H1 (cell line): ENCODE data around the gene SLIT3. TPM values are rescaled to one million over a fixed set of nuclear protein-coding genes. Genes with fewer than 3 reads are reported as not detected.

Experiments
- CTCF ChIA-PET: fragments of 300-600 bp; sonication (Branson Sonifier 250); formaldehyde crosslinking; loops from one replicate; lab custom pipeline; 2021; ENCODE audit not compliant: partially characterized antibody; lab: Charles Lee
- POLR2A ChIA-PET: fragments of 300-600 bp; sonication (Branson Sonifier 250); formaldehyde crosslinking; loops from one replicate; lab custom pipeline; 2021; ENCODE audit warnings: inconsistent platforms; ENCODE audit not compliant: partially characterized antibody; lab: Charles Lee
- DNase-seq, 2 experiments: peaks; one replicate each; pipeline versions ENCODE4 v3.0.0 to v3.0.0-alpha.2; 2010 to 2022; ENCODE audit warnings: low spot score in 2 of 2, low read depth in 1 of 2, mixed read lengths in 1 of 2
- FAIRE-seq: peaks from 2 replicates; lab custom pipeline; 2011; peaks lifted over from hg19 to GRCh38; lab: Jason Lieb, UNC
- H2AFZ ChIP-seq: 2 replicates; pipeline ENCODE4 v1.8.1; 2012; ENCODE audit warnings: low read length, inconsistent platforms
- H2AK5ac ChIP-seq: 2 replicates; pipeline ENCODE4 v1.6.1; 2013; ENCODE audit warnings: low read depth, low read length
- H2BK120ac ChIP-seq: replicated peaks from 2 replicates; pipeline ENCODE3; 2013; ENCODE audit warnings: low read depth, low read length, inconsistent platforms
- H2BK12ac ChIP-seq: 2 replicates; pipeline ENCODE4 v1.6.1; 2013; ENCODE audit warnings: low read depth, low read length
- H2BK15ac ChIP-seq: 2 replicates; pipeline ENCODE4 v1.6.1; 2013; ENCODE audit warnings: low read length
- H2BK20ac ChIP-seq: 2 replicates; pipeline ENCODE4 v1.6.1; 2013; ENCODE audit warnings: low read length
- H2BK5ac ChIP-seq: 2 replicates; pipeline ENCODE4 v1.6.1; 2013; ENCODE audit warnings: low read depth, low read length
- H3K14ac ChIP-seq: 2 replicates; pipeline ENCODE4 v1.6.1; 2013; ENCODE audit warnings: inconsistent platforms; ENCODE audit not compliant: insufficient read length
- H3K18ac ChIP-seq: 2 replicates; pipeline ENCODE4 v1.6.1; 2013; ENCODE audit warnings: low read length; ENCODE audit errors: extremely low read depth
- H3K23ac ChIP-seq: 2 replicates; pipeline ENCODE4 v1.6.1; 2013; ENCODE audit warnings: inconsistent platforms; ENCODE audit not compliant: insufficient read length
- H3K23me2 ChIP-seq: 2 replicates; pipeline ENCODE4 v1.6.1; 2013; ENCODE audit warnings: low read depth, low read length
- H3K27ac ChIP-seq: 2 replicates; pipeline ENCODE4 v1.6.1; 2011; ENCODE audit warnings: low read depth, low read length, inconsistent platforms
- H3K27me3 ChIP-seq, 4 experiments: replicated peaks in 1 of 4; 1 replicate in 1 of 4; 2 replicates in 3 of 4; pipeline versions ENCODE4 v1.6.1 to v1.8.1; 2011 to 2013; ENCODE audit warnings: low read length in 3 of 4, mild to moderate bottlenecking in 3 of 4, inconsistent platforms in 2 of 4, mixed read lengths in 2 of 4, moderate library complexity in 1 of 4; ENCODE audit not compliant: control insufficient read depth in 3 of 4, insufficient read depth in 3 of 4; ENCODE audit errors: extremely low read depth in 1 of 4
- H3K36me3 ChIP-seq, 4 experiments: 2 replicates each; pipeline versions ENCODE4 v1.6.1 to v1.8.1; 2011 to 2013; ENCODE audit warnings: mild to moderate bottlenecking in 4 of 4, low read length in 3 of 4, moderate library complexity in 2 of 4, control low read depth in 1 of 4, inconsistent platforms in 1 of 4; ENCODE audit not compliant: insufficient read depth in 4 of 4, control insufficient read depth in 2 of 4
- H3K4ac ChIP-seq: replicated peaks from 2 replicates; pipeline ENCODE3; 2013; ENCODE audit warnings: low read length, low read depth, mixed read lengths, inconsistent platforms; ENCODE audit not compliant: insufficient read length
- H3K4me1 ChIP-seq, 4 experiments: replicated peaks in 1 of 4; 1 replicate in 1 of 4; 2 replicates in 3 of 4; pipeline versions ENCODE4 v1.6.1 to v1.8.1; 2011 to 2013; ENCODE audit warnings: low read length in 3 of 4, inconsistent platforms in 2 of 4, mixed read lengths in 1 of 4; ENCODE audit not compliant: insufficient read depth in 4 of 4, control insufficient read depth in 3 of 4
- H3K4me2 ChIP-seq, 2 experiments: 2 replicates each; pipeline versions ENCODE4 v1.6.1 to v1.8.1; 2011 to 2013; ENCODE audit warnings: low read depth in 2 of 2, low read length in 2 of 2, control low read depth in 1 of 2, inconsistent platforms in 1 of 2, mild to moderate bottlenecking in 1 of 2; ENCODE audit not compliant: insufficient read depth in 1 of 2
- H3K4me3 ChIP-seq, 4 experiments: fragments of 200-600, 300-600 bp in 1 of 4; sonication (generic), shearing (Covaris generic), sonication (Bioruptor Twin) in 1 of 4; 2 replicates each; pipeline versions ENCODE4 v1.5.1 to v1.8.1; 2011 to 2016; ENCODE audit warnings: low read length in 4 of 4, low read depth in 3 of 4, control low read depth in 2 of 4, inconsistent platforms in 2 of 4, mild to moderate bottlenecking in 2 of 4, mixed read lengths in 1 of 4, moderate library complexity in 1 of 4; ENCODE audit not compliant: insufficient read depth in 2 of 4; ENCODE audit errors: extremely low read depth in 1 of 4
- H3K56ac ChIP-seq: replicated peaks from 2 replicates; pipeline ENCODE3; 2013; ENCODE audit warnings: low read depth, mild to moderate bottlenecking, mixed read lengths, low read length, inconsistent platforms; ENCODE audit not compliant: insufficient read length
- H3K79me1 ChIP-seq: 2 replicates; pipeline ENCODE4 v1.6.1; 2013; ENCODE audit warnings: low read depth, low read length, control low read depth
- H3K79me2 ChIP-seq, 2 experiments: 2 replicates each; pipeline versions ENCODE4 v1.6.1 to v1.8.1; 2012 to 2013; ENCODE audit warnings: low read length in 2 of 2, mild to moderate bottlenecking in 2 of 2, inconsistent platforms in 1 of 2; ENCODE audit not compliant: insufficient read depth in 2 of 2, control insufficient read depth in 1 of 2
- H3K9ac ChIP-seq, 4 experiments: replicated peaks in 1 of 4; 1 replicate in 1 of 4; 2 replicates in 3 of 4; pipeline versions ENCODE4 v1.6.1 to v1.8.1; 2011 to 2013; ENCODE audit warnings: low read depth in 3 of 4, low read length in 3 of 4, control low read depth in 2 of 4, mild to moderate bottlenecking in 2 of 4, moderate library complexity in 2 of 4, inconsistent platforms in 1 of 4; ENCODE audit errors: extremely low read depth in 1 of 4
- H3K9me3 ChIP-seq, 2 experiments: 2 replicates each; pipeline versions ENCODE4 v1.6.1 to v1.8.1; 2012 to 2013; ENCODE audit warnings: mild to moderate bottlenecking in 2 of 2, moderate library complexity in 2 of 2, control low read depth in 1 of 2, inconsistent platforms in 1 of 2, low read depth in 1 of 2, low read length in 1 of 2, mixed read lengths in 1 of 2; ENCODE audit not compliant: insufficient read depth in 2 of 2
- H4K20me1 ChIP-seq, 2 experiments: replicated peaks in 1 of 2; 2 replicates each; pipeline versions ENCODE3 to v1.8.1; 2011 to 2013; ENCODE audit warnings: inconsistent platforms in 2 of 2, low read length in 2 of 2, mild to moderate bottlenecking in 1 of 2; ENCODE audit not compliant: insufficient read depth in 2 of 2, control insufficient read depth in 1 of 2
- H4K5ac ChIP-seq: 2 replicates; pipeline ENCODE4 v1.6.1; 2013; ENCODE audit warnings: low read length, low read depth, mixed read lengths, inconsistent platforms; ENCODE audit not compliant: insufficient read length
- H4K8ac ChIP-seq: 2 replicates; pipeline ENCODE4 v1.8.0; 2013; ENCODE audit warnings: mild to moderate bottlenecking, moderate library complexity, low read length, inconsistent platforms; ENCODE audit not compliant: insufficient read depth; ENCODE audit errors: extremely low read depth
- H4K91ac ChIP-seq: replicated peaks from 2 replicates; pipeline ENCODE3; 2013; ENCODE audit warnings: low read length, mixed read lengths, inconsistent platforms; ENCODE audit not compliant: insufficient read length
- BCL11A ChIP-seq, 2 experiments: IDR thresholded peaks; one replicate each; pipeline ENCODE4 v1.6.1; 2011; ENCODE audit warnings: low read depth in 2 of 2, low read length in 2 of 2, mild to moderate bottlenecking in 2 of 2
- EGR1 ChIP-seq: IDR thresholded peaks from 2 replicates; pipeline ENCODE4 v1.6.1; 2011; ENCODE audit warnings: low read depth, low read length, borderline replicate concordance
- TBP ChIP-seq: IDR thresholded peaks from 2 replicates; pipeline ENCODE4 v1.6.1; 2011; ENCODE audit warnings: low read depth, low read length, improper control_type of control experiment
- YY1 ChIP-seq: IDR thresholded peaks from 2 replicates; pipeline ENCODE4 v1.6.1; 2011; ENCODE audit warnings: low read depth, mild to moderate bottlenecking, low read length
- WGBS, 2 experiments: shearing (Covaris generic) in 1 of 2; methylation state at CpG; one replicate each; pipeline versions ENCODE4 v1.1.6 to v1.1.7; 2013 to 2015; ENCODE audit warnings: low lambda C conversion rate in 2 of 2, mixed read lengths in 2 of 2, inconsistent platforms in 1 of 2, low coverage in 1 of 2, missing lambda C conversion rate in 1 of 2; ENCODE audit not compliant: insufficient replicate concordance in 2 of 2, insufficient coverage in 1 of 2, insufficient read length in 1 of 2; ENCODE audit errors: extremely low coverage in 1 of 2, missing lambda C conversion rate in 1 of 2; 5-methylcytosine and 5-hydroxymethylcytosine counted together
- polyA plus RNA-seq, 7 experiments: library from polyadenylated mRNA; depleted of rRNA in 3 of 7; stranded (reverse) in 5 of 7; unstranded in 2 of 7; fragments of >200 nt in 5 of 7; fragments of 200-250 nt in 2 of 7; gene quantifications; 1 replicate in 5 of 7; 2 replicates in 1 of 7; 4 replicates in 1 of 7; pipeline versions ENCODE4 v1.2.1 to v1.2.3, GENCODE V29; 2011 to 2013; ENCODE audit warnings: missing spikeins in 2 of 7, mixed read lengths in 2 of 7
- total RNA-seq: library from RNA; stranded (reverse); fragmentation: NEBNext Ultra II Directional; extraction: Animal tissue kit (Norgen Biotek cat#: 25700); gene quantifications from 2 replicates; pipeline ENCODE4 v1.2.1, GENCODE V29; 2021

SLIT3 gene
- total and polyA plus RNA-seq, 2 of the 8 experiments (the other 6 are each of a cell fraction or from before 2014, with no cell fraction given): 1.1 to 1.2 TPM

- no peak overlapping the region for H3K23ac ChIP-seq
- no peak overlapping the region for H2BK15ac ChIP-seq
- H3K23me2 ChIP-seq: no peaks in the 10 kb centered on the region
- WGBS, 2 experiments: 89% methylated on average over 5 of the region's 5 CpGs; no CpG with 5 or more reads in 1 of the 2 experiments
- H3K4me3 ChIP-seq: no peak overlapping the region
- CTCF ChIA-PET: no interaction called here
- H2AFZ ChIP-seq: no peak overlapping the region
- no peak overlapping the region for H2BK5ac ChIP-seq
- H2AK5ac ChIP-seq: no peak overlapping the region
- no peaks in the 10 kb centered on the region for H3K4me1 ChIP-seq
- no peaks in the 10 kb centered on the region for H3K79me1 ChIP-seq
- POLR2A ChIA-PET: no interaction called here
- H3K14ac ChIP-seq: no peak overlapping the region
- no peak overlapping the region for H3K4me2 ChIP-seq
- no peak overlapping the region for H3K27ac ChIP-seq
- H3K27me3 ChIP-seq: no peaks in the 10 kb centered on the region
- H3K4ac ChIP-seq: no peak overlapping the region
- H2BK120ac ChIP-seq: no peak overlapping the region
- H3K9me3 ChIP-seq: no peaks in the 10 kb centered on the region
- H4K8ac ChIP-seq: no peak overlapping the region
- no peak overlapping the region for H4K91ac ChIP-seq
- FAIRE-seq (no peak), DNase-seq (no peak)
- H4K20me1 ChIP-seq: no peaks in the 10 kb centered on the region
- no peaks in the 10 kb centered on the region for H3K79me2 ChIP-seq
- H3K18ac ChIP-seq: no peak overlapping the region
- no peak overlapping the region for H4K5ac ChIP-seq
- TF ChIP-seq EGR1 (no peak), YY1 (no peak), BCL11A (IDR thresholded peaks at IDR 0.05; ENCODE audit: low read depth in 2 of 2, low read length in 2 of 2) (no peak), TBP (no peak)
- H2BK20ac ChIP-seq: no peak overlapping the region
- H3K56ac ChIP-seq: no peak overlapping the region
- no peaks in the 10 kb centered on the region for H3K36me3 ChIP-seq
- H2BK12ac ChIP-seq: no peak overlapping the region
- no peak overlapping the region for H3K9ac ChIP-seq
These were observed 27.5 kb upstream of the SLIT3 start for GRCh38 chr5:169328401-169328800.
